NK-92 (cell line): ENCODE measurements around the gene OCA2.
"Not testable (repeated sequence)": the region's sequence is repeated elsewhere in the genome, so short reads cannot be mapped to it uniquely, and the experiment has no call there.

ENCODE experiments used
- DNase-seq: peaks from one replicate; lab custom pipeline; 2025; ENCODE audit not compliant: unreplicated experiment; lab: John Stamatoyannopoulos, UW

The OCA2 gene

DNA sequence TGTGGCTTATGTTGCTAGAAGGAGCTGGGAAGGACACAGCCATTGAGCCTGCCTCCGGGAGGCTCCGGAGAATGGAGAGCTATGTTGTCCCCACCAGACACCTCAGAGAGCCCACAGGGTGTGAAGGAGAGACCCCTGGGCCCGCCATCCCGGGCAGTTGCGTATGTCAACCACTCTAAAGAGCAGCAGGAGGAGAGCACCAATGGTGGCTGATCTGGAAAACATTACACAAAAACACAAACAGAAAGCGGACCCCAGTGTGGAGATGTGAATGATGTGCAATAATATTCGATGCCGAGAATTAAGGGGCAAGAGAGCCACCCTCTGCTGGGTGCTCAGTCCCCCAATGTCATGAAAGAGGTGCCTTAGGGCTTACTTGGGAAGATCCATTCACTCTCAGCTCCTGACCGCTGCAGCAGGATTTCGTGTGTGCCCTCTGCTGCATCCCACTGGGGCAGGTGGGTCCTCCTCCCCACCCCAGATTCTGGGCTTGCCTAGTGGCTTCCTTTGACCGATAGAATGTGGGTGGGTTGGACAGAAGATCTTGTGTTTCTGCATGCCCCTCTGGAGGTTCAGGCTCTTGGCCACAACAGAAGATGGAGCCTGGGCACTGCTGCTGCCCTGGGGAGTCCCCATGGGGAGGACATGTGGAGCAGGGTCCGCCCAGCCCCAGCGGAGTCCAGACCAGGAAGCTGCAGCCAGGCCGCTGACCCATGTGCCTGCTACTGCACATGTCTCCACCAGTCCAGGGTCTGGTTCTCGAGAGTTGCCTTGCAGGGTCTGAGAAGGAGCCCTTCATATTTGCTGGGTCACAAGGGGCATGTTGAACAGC lies 245.3 kb downstream of the OCA2 start:
- no peak for DNase-seq

DNA sequence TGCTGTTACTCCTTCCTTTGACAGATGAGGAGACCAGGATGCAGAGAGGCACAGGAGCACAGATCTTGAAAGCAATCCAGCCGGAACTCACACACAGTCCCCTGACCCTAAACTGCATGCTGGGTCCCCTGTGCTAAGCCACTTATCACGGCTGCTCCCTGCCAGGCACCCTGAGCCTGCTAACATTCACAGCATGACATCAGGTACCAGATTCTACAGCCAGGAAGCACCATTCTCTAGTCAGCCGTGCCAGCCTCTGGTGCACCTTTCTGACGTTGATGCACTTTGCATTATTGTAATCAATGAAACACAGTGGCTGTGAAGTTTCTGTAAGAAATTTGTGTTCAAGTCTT lies 247.3 kb downstream of the OCA2 start:
- DNase-seq = no peak

DNA sequence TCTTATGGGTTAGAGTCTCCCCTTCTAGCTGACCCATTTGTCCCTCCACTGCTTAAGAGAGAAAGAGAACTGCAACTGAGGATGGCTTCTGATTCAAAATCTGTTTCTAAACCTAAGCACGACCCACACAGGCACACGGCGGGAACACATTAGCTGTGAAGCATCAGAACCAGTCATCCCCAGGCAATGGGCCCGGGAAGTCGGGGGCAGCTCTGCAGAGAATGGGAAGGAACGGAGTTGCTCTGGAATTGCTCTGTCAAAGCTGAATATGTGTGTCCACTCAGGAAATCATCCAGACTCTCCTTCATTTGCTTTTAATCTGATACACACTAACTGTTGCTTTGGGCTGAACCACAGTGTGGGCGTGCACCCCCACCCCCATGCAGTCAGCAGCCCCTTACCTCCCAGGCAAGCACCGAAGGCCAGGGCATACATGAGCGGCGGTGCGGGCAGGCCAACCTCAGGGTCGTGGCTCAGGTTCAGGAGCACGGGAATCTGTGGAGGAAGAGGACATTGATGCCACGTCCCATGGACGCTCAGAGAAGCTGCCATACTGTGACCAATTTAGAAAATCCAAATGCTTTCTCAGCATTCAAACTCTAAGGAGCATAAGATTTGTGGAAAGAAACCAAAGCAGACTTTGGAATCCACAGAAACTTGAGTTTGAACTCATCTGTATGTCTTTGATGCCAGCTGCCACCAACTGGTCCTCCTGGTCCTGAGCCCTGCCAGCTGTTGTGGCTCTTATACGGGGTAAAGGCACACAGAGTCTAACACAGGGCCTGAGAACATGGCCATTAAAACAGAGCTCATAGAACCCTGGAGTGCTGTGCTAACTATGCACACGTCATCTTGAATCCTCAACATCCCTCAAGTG lies 247.9 kb downstream of the OCA2 start:
- DNase-seq = no peak

DNA sequence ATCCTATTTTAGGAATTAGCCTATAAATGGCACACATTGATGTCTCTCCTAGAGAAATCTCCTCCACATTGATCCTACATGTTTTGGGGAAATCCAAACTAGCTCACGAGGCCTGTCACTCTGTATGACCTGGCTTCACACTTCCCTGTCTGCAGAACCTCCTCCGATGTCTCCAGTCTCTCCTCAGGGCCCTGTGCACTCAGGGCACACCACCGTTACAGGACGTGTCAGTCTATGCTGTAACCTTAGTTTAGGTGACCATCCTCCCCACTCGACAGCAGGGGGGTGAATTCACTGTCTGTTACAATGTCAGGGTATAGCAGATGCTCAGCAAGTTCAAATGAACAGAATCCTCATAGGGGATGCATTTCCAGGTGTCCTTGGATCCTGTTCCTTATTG lies 249.1 kb downstream of the OCA2 start:
- DNase-seq = no peak

DNA sequence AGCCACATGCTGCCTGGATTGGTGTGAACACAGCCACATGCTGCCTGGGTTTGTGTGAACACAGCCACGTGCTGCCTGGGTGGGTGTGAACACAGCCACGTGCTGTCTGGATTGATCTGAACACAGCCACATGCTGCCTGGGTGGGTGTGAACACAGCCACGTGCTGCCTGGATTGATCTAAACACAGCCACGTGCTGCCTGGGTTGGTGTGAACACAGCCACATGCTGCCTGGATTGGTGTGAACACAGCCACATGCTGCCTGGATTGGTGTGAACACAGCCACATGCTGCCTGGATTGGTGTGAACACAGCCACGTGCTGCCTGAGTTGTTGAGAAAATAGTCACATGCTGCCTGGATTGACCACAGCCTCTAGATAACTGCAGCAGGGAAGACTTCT lies 250.2 kb downstream of the OCA2 start:
- not testable (repeated sequence) for DNase-seq

GRCh38 chr15:27847775-27848710 lies 251.1 kb downstream of the OCA2 start:
- DNase-seq = no peak

DNA sequence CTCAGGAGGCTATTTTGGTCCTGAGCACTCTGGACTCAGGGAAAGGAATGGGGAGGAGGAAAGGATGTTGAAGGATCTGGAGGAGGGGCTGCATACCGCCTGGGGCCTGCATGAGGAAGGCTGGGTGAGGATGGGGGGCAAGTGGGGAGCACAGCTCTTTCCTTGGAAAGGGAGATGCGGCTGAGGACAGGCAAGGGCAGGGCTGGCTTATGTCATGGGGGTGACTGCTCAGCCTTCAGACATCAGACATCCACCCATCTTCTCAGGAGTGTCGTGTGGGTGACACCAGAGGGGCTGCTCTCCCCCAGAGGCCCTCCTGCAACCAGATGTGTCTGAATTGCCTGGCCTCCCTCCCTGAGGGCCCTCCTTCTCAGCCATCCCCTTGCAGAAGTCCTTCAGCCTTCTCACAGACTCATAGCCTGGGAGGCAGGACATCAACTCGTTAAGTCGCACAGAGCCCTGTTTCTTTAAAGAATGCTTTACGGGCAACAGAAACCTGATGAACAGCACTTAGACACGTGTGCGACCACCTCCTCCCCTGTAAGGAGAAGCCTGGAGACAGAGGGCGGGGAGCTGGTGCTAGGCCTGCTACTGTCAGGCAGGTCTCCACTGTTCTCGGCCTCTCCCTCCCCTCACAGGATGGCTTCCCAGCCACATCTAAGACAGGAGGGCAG lies 252.3 kb downstream of the OCA2 start:
- no peak for DNase-seq

GRCh38 chr15:27845535-27846369 lies 253.4 kb downstream of the OCA2 start:
- DNase-seq = no peak

- no peak for DNase-seq
Observed at GRCh38 chr15:27844018-27844666, 255.0 kb downstream of the OCA2 start.

DNA sequence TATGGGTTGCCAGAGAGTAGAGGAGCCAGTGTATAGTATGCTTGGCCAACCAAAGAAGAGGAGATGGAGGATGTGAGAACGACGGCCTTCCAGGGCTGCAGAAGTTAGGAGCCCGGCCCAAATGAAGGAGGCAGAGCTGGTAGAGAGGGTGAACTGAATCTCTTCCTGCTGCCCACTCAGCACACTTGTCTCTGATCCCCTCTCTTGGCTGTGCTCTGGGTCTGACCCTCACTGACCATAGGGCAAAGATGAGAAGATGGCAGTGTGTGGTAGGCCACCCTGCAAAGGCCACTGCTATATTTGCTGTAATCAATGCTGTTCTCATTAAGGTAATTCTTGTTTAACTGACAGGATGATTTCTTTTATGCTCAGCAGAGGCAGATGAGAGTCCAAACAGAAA lies 256.0 kb downstream of the OCA2 start:
- DNase-seq = no peak

GRCh38 chr15:27842526-27842925 lies 256.6 kb downstream of the OCA2 start:
- DNase-seq = no peak

GRCh38 chr15:27835233-27835939 lies 263.7 kb downstream of the OCA2 start:
- DNase-seq = no peak

DNA sequence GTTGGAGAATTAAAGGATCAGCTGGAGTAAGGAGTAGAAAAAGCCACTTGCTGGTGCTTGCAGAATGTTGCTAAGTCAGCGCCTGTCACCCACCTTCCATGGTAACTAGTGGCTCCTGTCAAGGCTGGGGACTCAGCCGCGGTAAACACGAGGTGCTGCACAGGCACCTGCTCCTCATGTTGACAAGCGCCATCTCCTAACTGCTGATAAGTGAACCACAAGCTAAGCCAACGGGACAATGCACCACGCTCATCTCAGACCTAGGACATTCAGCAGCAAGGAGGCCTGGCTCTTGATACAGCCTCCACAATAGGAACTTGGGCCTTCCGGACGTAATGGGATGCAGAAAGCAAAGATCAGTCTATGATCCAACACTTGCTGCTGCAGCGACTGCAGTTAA lies 264.4 kb downstream of the OCA2 start:
- no peak for DNase-seq

- no peak for DNase-seq
Observed at GRCh38 chr15:27833974-27834373, 265.1 kb downstream of the OCA2 start.

GRCh38 chr15:27833178-27833577 lies 265.9 kb downstream of the OCA2 start:
- DNase-seq = no peak

- no peak for DNase-seq
Observed at GRCh38 chr15:27832237-27832596, 266.9 kb downstream of the OCA2 start.

- no peak for DNase-seq
Observed at GRCh38 chr15:27831384-27832236, 267.5 kb downstream of the OCA2 start.

DNA sequence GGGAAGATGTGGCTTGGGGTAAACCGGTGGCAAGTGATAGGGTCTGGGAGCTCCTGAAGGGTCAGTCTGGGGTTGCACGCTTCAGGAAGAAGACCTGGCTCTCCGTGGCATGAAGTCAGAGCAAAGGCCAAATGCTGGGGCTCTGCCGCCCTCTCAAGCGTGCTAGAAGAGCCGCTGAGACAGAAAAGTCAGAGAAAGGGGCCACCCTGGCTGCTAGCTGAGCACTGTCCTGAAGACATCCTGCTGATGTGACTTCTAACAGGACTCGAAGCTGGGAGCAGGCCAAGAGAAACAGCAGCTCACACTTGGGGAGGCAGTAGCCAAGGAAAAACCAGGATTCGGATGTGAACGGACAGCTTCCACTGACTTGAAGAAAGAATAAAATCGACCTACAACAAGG lies 270.4 kb downstream of the OCA2 start:
- DNase-seq = no peak
